NCI-H2196 (cell line): ENCODE data around the gene AZIN2.
"Not testable (repeated sequence)": the region's sequence is repeated elsewhere in the genome, so short reads cannot be mapped to it uniquely, and the experiment has no call there.

Experiments
- DNase-seq: peaks from one replicate; lab custom pipeline; 2025; ENCODE audit not compliant: unreplicated experiment; lab: John Stamatoyannopoulos, UW

AZIN2 gene

GRCh38 chr1:33080885-33081553, at the start of gene AZIN2:
AZIN2 (plus strand) TSS chr1:33081153; CDS start chr1:33082250, 1,097 bp downstream.
- peak; percentile 92 for DNase-seq

DNA sequence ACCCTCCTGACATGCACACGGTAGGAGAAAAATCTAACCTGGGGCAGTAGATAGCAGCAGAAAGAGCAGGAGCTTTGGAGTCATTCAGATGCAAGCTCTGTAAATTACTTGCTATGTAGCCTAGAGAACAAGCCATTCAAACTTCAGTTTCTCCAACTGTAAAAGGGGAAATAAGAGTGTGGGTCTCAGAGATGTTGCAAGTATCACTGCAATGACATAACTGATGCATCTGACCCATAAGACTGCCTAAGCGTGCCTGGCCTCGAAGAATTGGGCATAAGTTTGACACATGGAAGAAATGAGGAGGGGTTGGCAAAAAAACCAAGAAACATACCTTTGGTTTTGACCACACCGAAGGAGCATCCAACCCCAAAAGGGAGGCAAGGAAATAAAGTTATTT, 49.4 kb upstream of the AZIN2 start:
- no peak for DNase-seq

- no peak for DNase-seq
Measured at GRCh38 chr1:33032126-33032869, 48.7 kb upstream of the AZIN2 start.

DNA sequence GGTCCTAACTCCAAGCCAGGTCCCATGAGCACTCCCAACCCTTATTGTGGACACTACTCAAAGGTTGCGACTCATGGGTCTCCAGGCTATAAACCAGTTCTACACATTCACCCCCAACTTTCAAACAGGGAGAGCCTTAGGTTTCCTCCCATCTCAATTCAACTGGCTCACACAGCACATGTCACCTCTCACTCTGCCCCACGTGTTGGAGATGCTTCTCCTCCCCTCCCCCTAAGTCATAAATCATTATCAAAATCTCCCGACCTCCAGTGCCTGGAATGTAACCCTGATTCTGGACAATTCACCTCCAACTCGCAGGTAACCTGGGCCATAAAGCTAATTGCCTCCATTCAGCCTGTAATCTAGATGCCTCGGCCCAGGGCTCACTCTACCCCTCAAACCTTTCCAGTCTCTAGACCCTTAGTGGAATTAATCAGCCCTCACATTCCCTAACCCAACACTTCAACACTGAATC, 44.9 kb upstream of the AZIN2 start:
- DNase-seq: no peak

DNA sequence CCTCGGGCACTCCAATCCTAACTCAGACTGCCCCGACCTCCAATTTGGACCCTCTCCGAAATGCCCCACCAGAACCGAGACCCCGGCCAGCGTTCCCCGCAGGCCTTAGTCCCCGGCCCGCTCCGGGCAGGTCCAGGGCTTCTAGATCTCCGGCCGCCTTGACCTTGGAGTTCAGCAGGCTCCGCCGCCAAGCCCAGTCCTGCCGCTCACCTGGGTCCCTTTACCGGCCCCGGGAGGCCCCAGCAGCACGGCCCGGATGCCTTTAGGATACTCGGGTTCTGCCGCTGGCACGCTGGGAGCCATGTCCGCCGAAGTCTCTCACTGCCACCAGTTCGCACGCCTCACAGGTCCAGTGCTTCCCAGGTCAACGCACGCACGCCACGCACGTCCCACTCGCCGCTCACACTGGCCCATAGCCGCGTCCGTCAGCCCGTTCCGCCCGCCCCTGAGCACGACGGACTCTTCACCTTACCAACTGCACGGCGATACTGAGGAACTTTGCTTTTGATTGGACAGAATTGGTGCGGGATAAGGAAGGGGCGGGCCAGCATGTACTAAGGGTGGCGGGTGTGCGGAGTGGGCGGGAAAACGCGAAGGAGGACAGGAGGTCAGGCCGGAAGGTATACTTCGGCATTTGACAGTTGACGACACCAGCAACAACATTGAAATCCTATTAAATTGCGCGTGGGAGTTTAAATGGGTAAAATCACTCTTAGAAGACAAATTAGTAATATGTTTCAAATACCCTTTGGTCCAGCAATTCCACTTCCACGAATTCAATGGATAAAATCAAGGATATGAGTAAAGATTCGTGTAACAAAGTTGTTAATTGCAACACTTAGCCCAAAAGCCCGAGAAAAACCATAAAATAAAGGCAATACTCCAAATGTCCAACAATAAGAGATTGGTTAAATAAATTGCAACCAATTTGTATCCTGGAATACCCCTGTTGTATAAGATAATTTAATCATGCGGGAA, 44.1 kb upstream of the AZIN2 start, which contains the start of gene AK2:
TSS of gene AK2 (minus strand) at position 358 of the 978 bp plus-strand sequence. CDS start at position 303, 55 bp downstream.
- DNase-seq: peak; percentile 97

DNA sequence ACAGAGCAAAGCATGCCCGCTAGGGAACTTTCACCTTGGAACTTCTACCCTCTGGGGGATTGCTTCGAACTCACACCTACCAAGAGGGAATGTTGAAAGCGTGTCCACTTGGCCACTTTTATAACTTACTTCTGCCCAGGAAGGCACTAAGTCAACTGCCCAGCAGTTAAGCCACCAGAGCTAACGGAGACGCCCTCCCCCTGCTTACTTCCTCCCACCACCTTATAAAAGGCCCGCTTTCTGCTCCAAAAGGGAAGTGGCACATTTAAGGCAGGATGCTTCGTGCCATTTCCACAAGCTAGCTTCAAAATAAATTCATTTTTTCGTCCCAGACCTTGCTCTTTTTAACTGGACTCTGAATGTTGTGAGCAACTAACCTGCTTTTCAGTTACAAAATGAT, 41.1 kb upstream of the AZIN2 start:
- DNase-seq: no peak

GRCh38 chr1:33041026-33041425, 39.9 kb upstream of the AZIN2 start:
- no peak for DNase-seq

DNA sequence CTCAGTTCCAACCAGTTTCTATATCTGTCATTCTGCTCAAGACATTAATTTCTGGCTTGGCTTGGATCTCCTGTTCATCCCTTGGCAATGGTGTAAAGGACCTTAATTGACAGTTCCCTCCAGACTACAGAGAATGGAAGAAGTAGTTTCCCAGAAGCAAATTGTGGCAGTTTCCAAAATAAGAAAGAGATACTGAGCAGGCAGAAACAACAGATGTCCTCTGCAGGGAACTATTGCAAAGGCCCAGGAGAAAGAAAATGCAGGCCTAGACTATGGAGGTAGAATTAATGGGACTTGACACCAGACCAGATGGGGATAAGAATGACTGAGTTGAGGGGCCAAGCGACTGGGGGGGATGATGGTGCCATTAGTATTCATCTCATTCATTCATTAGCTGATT, 38.1 kb upstream of the AZIN2 start:
- no peak for DNase-seq

DNA sequence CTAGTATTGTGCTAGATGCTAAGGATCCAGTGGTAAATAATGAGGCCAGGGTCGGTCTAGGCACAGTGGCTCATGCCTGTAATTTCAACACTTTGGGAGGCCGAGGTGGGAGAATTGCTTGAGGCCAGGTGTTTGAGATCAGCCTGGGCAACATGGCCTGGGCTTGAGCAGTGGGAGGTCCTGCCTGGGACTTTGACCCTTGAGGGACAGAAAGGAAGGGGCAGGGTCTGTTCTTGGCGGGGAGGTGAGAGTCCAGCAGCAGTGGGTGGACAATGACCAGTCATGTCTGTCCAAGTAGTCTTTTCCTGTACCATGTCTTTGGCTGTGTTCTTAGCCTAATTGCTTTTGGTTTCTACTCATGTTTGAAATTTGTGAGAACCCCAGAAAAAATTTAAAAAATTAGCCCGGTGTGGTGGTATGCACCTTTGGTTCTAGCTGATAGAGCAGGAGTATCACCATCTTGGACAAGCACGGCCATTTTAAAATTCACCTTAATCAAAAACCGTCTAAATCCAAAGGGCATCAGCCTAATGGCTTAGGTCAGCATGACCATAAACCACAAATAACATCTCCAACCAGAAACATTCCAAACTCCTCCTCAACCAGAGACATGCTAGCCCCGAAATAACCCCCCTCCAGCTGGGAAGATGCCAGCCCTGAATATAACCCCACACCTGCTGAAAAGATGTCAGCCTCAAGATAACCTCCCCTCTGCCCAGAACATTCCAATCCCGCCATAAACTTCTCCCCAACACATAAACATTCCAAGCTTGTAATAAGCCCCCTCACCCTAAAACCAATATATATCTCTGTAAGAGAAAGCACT, 37.5 kb upstream of the AZIN2 start:
- no peak for DNase-seq

- DNase-seq: no peak
Measured at GRCh38 chr1:33045246-33045645, 35.7 kb upstream of the AZIN2 start.

DNA sequence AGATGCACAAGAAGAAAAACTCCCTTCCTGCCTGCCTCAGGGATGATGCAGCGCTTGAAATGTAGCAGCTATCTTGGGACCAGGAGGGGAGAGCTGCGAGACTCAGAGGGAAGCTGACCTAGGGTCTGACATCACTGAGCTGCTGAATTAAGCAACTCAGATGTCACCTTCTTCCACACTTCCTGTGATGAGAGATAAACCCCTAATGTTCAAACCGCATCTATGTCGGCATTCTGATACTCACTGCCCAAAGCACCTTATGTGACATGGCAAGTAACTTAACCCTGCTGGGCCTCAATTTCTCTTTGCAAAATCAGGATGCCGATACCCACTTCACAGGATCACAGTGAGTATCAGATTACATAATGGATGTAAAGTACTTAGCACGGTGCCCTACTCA, 35.1 kb upstream of the AZIN2 start:
- DNase-seq: no peak

- not testable (repeated sequence) for DNase-seq
Measured at GRCh38 chr1:33046234-33046633, 34.7 kb upstream of the AZIN2 start.

DNA sequence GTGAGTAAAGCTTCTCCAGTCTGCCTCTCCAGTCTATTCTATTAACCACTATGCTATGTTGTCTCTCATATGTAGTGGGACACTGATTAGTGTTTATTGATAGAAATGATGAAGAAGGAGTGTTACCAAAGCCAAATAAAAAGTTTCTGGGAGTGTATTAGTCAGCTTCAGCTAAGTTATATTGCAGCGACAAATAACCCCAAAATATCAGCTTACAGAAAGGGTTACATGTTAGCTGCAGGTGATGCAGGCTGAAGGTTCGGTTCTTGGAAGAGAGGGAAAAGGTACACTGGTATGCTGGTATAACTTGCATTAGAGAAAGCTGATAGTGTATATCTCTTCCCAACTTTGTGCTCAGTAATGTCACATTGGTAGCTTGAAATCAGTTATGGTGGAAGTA, 33.7 kb upstream of the AZIN2 start:
- DNase-seq: no peak

DNA sequence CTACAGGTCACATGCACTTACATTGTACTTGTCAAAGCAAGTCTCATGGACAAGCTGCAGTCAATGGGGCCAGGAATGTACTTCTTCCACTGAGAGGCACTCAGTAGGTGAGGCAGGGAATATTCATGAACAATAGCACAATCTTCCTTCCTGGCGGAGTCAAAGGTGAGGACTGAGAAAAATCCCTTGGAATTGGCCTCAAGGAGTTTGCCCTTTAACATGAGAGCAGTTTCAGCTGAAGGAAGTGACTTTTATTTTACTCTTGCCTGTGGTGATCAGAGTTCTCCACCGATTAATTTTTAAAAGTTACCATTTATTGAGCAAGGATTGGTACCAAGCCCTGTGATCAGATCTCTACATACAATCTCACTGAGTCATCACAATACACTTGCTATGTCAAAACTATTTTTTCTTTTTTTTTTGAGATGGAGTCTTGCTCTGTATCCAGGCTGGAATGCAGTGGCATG, 33.1 kb upstream of the AZIN2 start:
- no peak for DNase-seq

DNA sequence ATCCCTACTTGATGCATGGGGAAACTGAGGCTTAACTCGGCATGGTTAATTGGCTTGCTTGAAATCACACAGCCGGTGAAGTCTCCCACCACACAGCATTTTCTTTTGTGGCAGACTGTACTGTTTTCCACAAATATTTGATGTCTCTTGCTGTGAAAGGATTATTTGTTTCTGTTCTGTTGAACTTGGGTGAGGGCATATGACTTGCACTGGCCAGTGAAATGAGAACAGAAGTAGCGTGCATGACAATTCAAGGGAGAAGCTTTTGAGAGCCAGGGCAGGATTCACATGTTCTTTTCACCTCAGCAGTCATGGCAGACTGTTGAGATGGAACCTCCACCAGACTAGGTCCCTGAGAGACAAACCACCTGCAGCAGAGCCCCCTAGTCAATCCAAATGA, 32.5 kb upstream of the AZIN2 start:
- DNase-seq: no peak

- no peak for DNase-seq
Measured at GRCh38 chr1:33049371-33049770, 31.6 kb upstream of the AZIN2 start.

GRCh38 chr1:33050221-33051076, 30.5 kb upstream of the AZIN2 start:
- no peak for DNase-seq

GRCh38 chr1:33055210-33056008, 25.5 kb upstream of the AZIN2 start:
- peak; percentile 83 for DNase-seq
